Transverse colon (tissue), 4 donors: ENCODE measurements around the gene GNG4.
A peak's percentile ranks its signal among the peaks of the same experiment; 100 is the strongest.

Experiments used
- CTCF ChIP-seq, 5 experiments: fragments of 200-600 bp in 3 of 5; fragments of 450-650 bp in 2 of 5; sonication (generic) in 3 of 5; IDR thresholded peaks; 1 replicate in 2 of 5; 2 replicates in 3 of 5; pipeline ENCODE4 v1.5.1; 2016 to 2017; ENCODE audit warnings: antibody characterized with exemption in 5 of 5, inconsistent platforms in 3 of 5, mild to moderate bottlenecking in 2 of 5, moderate library complexity in 1 of 5
- EP300 ChIP-seq: sonication (generic); formaldehyde crosslinking; IDR thresholded peaks from one replicate; pipeline ENCODE4 v1.6.1; 2017; ENCODE audit warnings: antibody characterized with exemption, low read depth
- POLR2AphosphoS5 ChIP-seq, 3 donors: sonication (generic); formaldehyde crosslinking; IDR thresholded peaks; one replicate each; pipeline ENCODE4 v1.6.1; 2016; ENCODE audit warnings: antibody characterized with exemption in 3 of 3

GRCh38 chr1:235635938-235636662 is 13.5 kb downstream of the GNG4 start:
- no peak for TF ChIP-seq CTCF (IDR thresholded peaks at IDR 0.05)
- TF ChIP-seq POLR2AphosphoS5 (IDR thresholded peaks at IDR 0.05): peak in 1 of 3 donors; percentile 12
- no peak for TF ChIP-seq EP300
